HG03460 (cell line): ENCODE data around the gene ME1.
"Not testable (repeated sequence)": the region's sequence is repeated elsewhere in the genome, so short reads cannot be mapped to it uniquely, and the experiment has no call there.

Experiments
- ATAC-seq: cut with Tn5 transposase; IDR thresholded peaks from one replicate; pipeline ENCODE4 v1.9.1; 2021; ENCODE audit not compliant: unreplicated experiment

ME1 gene

GRCh38 chr6:83260577-83260976 lies 170.3 kb downstream of the ME1 start:
- no peak for ATAC-seq

- ATAC-seq = no peak
Observed at GRCh38 chr6:83258517-83258916, 172.3 kb downstream of the ME1 start.

- no peak for ATAC-seq
Observed at GRCh38 chr6:83257791-83258190, 173.1 kb downstream of the ME1 start.

GRCh38 chr6:83256719-83257118 lies 174.1 kb downstream of the ME1 start:
- ATAC-seq = not testable (repeated sequence)

- no peak for ATAC-seq
Observed at GRCh38 chr6:83252719-83253118, 178.1 kb downstream of the ME1 start.

DNA sequence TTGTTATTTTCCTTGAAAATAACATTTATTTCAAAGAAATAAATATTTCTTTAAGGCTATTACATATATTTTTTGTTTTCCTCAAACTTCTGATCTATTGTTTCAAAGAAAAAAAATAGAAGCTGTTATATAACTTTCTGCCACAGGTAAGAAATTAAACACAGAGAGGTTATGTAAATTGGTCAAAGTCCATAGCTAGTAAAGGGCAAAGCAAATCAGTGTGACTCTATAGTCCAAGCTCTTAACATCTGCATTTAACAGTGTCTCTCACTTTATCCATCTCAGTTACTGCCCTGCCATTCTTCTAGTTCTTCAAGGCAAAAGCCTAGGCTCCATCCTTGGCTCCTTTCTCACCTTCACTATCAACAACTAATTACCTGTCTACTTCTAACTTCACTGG lies 180.6 kb downstream of the ME1 start:
- no peak for ATAC-seq

DNA sequence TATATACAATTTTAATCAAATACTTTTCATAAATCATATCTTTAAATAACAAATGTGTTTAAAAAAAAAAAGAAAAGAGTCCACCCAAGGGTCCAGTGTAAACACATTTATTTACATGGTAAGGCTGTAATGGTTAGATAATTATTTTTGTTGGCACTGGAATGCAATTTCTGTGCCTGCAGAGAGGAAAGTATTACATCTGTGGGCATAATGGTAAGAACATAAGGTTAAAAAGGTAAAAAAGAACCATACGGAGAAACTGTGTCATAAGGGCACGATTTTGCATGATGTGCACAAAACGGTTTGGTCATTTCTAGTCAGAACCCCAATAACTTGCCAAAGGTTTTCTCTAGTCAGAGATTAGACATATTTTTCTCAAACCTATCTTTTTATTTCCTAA lies 183.4 kb downstream of the ME1 start:
- no peak for ATAC-seq

DNA sequence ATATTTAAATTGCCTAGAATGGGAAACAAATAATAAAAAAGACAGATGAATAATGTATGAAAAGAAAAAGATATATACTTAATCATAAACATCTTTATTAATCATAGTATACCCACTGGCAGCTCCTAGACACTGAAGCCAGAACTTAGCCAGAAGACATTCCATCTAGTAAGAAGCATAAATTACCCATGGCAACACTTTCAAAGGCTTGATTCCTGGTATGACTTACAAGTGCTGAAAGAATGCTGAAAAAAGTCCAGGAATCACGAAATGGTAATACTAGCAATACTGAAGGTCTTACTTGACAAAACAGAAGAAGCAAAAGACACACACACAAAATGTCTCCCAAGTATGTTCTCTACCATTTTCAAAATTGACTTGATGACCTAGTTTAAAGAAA lies 199.7 kb downstream of the ME1 start:
- no peak for ATAC-seq

DNA sequence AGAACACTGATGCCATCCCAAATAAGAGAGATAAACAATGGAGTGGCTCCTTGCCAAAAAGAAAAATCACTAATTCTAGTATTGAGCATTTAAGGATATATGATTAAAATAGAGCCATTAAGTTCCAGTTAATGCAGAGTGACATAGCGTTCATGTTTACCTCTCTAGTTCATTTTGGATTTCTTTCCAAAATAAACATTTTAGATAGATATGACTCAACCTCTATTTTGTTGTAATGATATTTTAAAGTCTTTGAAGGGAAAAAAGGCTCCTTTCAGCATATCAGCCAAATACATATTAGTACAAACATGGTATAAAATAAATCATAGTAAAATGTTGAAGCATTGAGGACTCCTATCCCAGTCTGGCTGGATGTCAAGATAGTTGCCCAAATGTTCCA lies 204.3 kb downstream of the ME1 start:
- ATAC-seq = no peak

DNA sequence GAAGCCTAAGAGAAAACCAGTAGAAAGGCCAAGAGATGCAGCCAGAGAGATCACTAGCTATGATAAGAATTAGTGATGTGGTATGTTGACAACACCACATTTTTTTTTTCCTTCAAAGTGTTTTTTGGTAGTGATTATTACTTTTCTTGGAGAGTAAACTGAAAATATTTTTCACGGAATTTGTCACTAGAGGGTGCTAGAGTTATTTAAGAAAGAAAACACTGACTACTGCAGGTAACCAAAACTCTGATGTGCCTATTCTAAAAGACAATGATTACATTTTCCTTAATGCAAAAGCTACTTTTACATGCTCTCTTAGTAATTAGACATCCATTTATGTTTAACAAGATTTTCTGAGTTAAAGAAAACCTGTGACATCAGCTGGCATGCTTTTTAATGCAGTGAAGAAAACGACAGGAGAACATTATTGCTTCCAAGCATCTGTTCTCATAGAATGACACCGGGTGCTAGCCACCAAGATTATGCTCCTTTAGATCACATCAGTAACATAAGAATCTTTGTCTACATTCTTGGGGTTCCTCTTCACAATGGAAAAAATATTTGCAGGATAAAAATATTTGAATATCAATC lies 208.9 kb downstream of the ME1 start:
- no peak for ATAC-seq

- no peak for ATAC-seq
Observed at GRCh38 chr6:83221276-83221675, 209.6 kb downstream of the ME1 start.

GRCh38 chr6:83220121-83220520 lies 210.7 kb downstream of the ME1 start:
- ATAC-seq = no peak

GRCh38 chr6:83218646-83219045 lies 212.2 kb downstream of the ME1 start:
- ATAC-seq = no peak

DNA sequence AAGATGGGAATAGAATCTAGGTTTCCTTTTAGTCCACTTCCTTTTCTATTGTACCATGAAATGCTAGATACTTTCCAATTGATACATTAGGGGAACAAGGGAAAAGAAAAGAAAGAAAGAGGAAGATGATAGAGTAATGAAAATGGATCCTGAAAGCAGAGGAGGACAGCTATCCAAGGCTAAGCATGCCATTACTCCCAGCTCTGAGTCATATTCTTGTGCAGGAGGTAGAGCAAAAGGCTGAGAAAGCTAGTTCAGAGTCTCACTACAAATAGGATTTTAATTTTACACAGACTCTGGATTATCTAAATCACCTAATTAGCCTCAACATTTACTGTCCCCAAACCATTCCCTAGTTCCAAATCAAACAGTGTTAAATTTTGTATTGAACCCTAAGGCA lies 214.0 kb downstream of the ME1 start:
- no peak for ATAC-seq

DNA sequence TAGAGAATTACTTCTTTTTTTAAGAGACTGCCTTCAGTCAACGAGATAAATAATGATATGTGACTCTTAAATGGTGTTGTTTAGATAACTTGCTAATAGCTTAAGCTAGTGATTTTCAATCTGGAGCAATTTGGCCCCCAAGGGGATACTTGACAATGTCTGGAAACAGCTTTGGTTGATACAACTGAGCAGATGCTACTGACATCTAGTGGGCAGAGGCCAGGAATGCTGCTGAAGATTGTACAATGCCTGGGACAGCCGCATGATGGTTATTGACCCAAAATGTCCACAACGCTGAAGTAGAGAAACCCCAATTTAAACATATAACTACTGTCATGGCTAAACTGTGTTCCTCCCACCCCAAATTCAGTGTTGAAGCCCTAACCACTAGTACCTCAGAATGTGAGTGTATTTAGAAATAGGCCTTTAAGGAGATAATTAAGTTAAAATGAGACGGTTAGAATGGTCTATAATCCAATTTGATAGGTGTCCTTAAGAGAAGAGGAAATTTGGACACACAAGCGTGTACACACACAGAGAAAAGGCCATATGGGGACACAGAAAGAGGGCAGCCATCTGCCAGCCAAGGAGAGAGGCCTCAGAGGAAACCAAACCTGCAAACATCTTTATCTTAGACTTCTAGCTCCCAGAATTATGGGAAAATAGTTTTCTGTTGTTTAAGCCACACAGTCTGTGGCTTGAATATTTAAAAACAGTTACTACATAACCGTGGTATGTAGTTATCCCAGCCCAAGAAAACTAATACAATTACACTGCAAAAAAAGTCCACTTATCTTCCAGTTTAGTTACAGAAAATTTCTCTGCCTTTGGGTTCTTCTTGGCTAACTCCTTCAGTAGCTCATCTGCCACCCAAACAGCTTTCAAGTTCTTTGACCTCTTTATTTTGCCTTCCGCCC lies 215.5 kb downstream of the ME1 start:
- ATAC-seq = peak; percentile 100

GRCh38 chr6:83202031-83202430 lies 228.8 kb downstream of the ME1 start:
- no peak for ATAC-seq

DNA sequence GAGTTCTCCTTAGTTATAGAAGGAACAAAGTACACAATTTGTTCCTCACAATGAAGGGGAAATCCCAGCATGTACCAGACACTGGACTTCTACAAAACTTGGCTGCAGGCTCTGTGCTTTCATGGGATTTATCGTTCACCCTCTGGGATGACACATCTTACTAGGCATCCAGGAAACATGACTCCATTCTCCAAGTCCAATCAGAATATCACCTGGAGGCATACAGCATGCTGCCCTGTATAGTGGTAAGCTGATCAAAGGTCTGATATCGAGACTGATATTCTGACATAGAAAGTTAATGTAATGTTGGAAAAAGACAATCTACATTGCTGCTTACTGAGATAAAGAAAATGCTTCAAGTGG lies 231.0 kb downstream of the ME1 start:
- ATAC-seq = no peak

DNA sequence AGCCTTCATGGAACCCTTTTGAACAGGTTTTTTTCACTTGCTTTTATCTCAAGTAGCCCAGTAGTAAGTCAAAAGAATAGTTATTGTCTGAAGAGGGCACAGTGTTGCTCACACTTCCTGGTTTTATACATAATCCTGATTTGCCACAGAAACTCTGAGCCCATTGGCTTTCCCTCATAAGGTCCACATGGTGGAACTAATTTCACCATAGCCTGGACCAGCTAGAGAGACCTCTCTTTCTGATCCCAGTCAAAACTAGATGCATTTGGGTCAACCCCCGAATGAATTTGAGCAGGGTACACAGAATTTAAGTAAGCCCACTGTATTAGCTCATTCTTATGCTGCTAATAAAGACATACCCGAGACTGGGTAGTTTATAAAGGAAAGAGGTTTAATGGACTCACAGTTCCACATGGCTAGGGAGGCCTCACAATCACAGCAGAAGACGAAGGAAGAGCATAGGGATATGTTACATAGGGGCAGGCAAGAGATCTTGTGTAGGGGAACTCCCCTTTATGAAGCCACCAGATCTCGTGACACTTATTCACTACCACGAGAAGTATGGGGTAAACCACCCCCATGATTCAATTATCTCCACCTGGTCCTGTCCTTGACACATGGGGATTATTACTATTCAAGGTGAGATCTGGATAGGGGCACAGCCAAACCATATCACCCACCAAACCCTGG lies 231.5 kb downstream of the ME1 start:
- no peak for ATAC-seq

DNA sequence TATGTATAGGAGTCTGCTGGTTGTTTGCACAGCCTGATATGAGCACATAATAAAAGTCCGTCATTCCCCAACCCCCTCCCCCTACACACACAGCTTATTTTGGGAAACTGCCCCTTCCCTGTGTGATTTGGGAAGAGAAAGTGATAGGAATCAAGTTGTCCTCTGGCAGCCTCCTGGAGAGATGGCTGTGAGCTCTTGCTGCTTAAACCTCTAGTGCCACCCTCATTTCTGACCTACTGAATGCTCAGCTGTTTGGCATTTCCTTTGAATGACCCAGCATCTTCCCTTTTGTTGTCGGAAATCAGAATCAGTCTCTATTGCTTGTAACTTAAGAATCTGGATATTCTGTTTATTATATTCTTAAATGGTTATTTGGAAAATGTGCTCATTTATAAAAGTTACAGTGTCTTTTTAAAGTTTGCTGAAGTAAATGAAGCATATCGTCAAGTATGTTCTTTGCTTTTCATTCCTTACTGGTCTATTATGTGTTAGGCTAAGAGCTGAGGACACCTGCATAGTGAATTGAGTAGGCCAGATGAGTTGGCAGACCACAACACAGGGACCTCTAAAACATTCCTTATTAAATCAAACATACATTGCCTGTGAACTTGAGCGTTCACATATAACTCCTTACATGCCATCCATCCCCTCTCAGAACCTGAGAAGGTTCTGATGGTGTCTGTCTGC lies 232.2 kb downstream of the ME1 start:
- ATAC-seq = no peak

GRCh38 chr6:83193747-83194566 lies 236.9 kb downstream of the ME1 start:
- peak; percentile 38 for ATAC-seq
